Activated CD8-positive, alpha-beta memory T cell treated with anti-CD3 and anti-CD28 coated beads for 48 hours (primary cell): ENCODE results near the gene LTO1.

Experiments used
- DNase-seq, 3 experiments: peaks; one replicate each; pipeline ENCODE4 v3.0.0-alpha.2; 2020; ENCODE audit warnings: low read depth in 2 of 3, low spot score in 2 of 3

Gene LTO1

GRCh38 chr11:69658626-69659450 is 16.3 kb downstream of the LTO1 start:
- no peak for DNase-seq

DNA sequence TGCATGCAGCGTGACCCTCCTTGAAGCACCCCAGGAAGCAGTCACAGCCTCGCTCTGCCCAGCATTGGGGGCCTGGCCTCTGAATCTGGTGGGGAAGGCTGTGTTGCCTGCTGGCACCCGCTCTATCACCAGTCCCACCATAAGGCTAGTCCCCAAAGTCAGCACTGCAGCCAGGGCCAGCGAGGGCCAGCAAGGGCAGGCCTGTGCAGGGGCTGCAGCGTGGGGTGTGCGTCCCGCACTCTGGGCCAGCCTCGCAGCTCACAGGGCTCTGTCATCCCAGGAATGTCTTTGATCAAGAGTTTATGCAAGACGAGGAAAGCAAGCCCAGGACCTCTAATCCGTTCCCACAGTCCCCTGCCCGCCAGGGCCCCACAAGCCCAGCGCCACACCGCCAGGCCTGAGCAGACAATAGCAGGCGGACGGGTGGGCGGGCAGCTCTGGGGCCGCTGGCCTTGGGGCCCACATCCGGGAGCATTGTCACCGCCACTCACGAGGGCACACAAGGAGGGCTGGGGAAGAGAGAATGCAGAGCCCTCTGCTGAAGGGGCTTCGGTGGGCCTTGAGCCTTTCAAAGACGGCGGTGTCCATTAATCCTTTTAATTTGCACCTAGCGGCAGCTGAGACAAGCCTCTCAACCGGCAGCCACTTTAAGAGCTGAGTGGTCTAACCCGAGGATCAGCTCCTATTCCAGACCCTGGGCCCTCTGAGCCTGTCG is 17.1 kb downstream of the LTO1 start:
- no peak for DNase-seq

DNA sequence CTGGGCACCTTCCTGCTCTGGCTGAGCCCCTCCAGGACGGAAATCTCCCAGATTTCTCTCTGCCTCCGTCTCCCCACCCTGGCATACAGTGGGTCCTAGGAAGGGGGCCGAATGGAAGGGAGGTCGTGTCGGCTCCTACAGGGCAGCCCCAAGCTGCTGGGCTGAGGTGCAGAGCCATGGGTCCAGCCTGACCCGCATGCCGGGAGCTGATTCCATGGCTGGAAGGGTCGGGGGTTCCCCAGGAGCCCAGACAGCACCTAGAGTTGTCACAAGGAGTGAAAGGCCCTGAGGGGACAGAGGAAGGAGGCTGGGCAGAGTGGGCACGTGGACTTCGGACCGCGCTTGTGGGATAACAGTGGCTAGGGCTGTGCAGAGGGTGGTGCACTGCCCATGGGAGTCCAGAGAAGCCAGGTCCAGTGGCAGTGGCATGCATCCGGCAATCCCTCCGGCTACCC is 17.7 kb downstream of the LTO1 start:
- DNase-seq = no peak

DNA sequence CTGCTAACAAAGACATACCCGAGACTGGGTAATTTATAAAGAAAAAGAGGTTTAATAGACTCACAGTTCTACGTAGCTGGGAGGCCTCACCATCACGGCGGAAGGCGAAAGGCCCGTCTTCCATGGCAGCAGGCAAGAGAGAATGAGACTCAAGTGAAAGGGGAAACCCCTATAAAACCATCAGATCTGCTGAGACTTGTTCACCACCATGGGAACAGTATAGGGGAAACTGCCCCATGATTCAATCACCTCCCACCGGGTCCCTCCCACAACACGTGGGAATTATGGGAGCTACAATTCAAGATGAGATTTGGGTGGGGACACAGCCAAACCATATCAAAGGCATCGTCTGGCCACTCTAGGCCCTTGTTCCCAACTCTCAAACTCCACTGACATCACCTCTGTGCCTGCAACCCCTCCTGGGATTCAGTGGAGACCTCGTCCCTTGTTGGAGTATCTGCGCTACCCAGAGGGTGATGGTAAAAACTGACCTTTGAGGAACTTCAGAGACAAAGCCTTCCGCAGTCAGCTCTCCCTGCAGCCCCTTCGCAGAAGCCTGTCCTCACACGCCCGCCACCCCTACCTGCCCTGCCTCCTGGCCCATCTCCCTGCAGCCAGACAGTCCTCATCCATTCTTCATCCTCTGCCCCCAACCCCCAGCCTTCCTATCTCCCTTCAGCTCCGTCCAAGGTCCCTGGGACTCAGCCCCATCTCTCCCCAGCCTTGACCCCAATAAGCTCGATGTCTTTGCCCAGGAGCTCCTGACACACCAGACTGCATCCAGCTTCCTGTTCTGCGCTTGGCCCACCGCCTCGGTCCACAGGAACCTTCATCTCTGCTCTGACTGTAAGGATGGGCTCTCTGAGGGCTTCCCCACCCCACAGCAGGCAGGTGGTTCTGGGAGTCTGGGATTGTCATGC is 18.4 kb downstream of the LTO1 start:
- DNase-seq = no peak

DNA sequence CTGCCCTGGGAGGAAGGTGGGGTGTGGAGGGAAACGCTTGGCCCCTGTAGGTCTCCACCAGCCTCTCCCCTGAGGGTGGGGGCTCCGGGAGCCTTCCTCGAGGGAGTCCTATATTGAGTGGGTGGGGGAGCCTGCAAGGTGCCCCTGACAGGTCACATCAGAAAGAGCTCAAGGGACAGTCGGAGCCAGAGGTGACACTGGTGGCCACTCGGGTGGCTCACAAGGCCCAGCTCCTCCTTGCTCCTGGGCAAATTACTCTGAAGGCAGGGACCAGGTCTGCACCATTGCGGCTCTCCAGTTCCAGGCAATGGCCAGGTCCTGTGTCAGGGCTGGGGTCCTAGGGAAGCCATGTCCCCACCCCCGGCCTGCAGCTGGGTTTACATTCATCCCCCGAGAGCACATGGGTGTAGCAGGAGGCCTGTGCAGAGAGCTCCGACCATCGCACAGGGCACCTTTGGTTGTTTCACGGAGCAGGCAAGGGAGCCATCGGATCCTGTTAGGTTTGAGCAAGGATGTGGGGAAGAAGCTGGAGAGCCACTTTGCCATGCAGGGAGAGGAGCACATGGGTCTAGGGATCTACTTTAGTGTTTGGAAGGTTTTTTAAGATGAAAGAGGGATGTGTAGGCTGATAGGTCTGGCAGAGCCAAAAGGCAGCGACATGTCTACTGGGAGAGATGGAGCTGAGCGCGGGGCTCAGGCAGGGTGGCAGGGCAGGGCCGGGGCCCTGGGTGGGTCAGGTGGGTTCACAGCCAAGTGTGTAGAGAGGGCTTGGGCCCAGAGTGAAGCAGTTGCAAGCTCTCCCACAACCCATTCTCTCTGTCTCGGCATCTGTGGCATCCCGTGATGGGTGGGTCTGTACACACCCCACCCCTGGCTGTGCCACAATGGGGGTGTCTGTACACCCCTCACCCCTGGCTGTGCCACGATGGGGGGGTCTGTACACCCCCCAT is 19.4 kb downstream of the LTO1 start:
- no peak for DNase-seq

GRCh38 chr11:69654660-69655478 is 20.3 kb downstream of the LTO1 start:
- DNase-seq = no peak

DNA sequence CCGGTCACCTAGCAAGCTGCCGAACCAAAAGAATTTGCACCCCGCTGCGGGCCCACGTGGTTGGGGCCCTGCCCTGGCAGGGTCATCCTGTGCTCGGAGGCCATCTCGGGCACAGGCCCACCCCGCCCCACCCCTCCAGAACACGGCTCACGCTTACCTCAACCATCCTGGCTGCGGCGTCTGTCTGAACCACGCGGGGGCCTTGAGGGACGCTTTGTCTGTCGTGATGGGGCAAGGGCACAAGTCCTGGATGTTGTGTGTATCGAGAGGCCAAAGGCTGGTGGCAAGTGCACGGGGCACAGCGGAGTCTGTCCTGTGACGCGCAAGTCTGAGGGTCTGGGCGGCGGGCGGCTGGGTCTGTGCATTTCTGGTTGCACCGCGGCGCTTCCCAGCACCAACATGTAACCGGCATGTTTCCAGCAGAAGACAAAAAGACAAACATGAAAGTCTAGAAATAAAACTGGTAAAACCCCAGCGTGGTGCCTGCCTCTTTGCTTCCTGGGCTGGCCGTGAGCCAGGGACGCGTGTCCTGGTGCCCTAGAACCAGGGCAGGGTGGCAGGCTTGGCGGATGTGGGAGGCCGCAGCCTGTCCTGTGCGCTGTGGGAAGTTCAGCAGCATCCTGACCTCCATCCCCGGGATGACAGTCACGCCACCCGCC is 21.0 kb downstream of the LTO1 start:
- DNase-seq = no peak

GRCh38 chr11:69653406-69653960 is 21.7 kb downstream of the LTO1 start:
- DNase-seq = no peak

GRCh38 chr11:69652999-69653398 is 22.2 kb downstream of the LTO1 start:
- no peak for DNase-seq

- DNase-seq = no peak
These were observed 23.1 kb downstream of the LTO1 start for GRCh38 chr11:69651834-69652620.

- DNase-seq = no peak
These were observed 24.3 kb downstream of the LTO1 start for GRCh38 chr11:69650832-69651344.

- no peak for DNase-seq
These were observed 24.9 kb downstream of the LTO1 start for GRCh38 chr11:69650081-69650831.

- DNase-seq = no peak
These were observed 25.6 kb downstream of the LTO1 start for GRCh38 chr11:69649576-69649900.

DNA sequence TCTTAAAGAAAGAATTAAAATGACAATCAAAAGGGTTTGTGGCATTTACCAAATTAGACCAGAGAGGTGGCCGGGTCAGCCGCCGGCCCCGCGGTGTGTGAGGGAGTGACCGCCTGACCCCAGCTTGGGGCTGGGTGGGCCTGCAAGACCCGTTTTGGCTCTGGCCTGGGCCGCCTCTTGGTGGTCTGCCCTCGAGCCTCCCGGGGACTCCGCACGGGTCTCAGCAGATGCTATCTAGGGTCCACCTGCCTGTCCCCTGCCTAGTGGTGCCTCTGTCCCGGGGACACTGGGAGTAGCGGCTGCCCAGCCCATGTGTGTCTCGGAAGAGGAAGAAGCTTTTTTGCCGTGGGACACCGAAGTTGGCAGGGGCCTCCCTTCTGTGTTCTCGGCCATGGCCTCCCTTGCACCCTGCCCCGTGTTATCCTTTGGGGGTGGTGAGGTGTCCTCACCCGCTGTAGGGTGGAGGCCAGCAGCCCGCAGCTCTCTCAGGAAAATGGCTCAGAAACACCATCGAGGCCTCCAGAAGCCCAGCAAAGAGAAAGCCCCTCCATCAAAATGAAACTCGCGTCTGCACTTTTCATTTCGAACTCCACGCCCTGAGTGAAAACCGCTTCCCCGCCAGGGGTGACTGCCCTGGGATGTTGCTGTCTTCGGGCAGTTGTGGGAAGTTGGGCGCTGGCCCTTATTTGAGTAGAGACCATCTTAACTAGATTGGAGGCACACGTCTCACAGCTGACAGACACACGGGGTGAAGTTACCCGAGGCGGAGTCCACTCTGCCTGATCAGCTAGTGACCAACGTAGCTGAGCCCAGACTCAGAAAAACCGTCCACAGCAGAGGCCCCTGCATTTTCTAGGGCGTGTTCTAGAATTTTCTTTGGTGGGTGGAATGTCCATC is 26.2 kb downstream of the LTO1 start:
- DNase-seq = no peak

GRCh38 chr11:69647761-69648497 is 27.2 kb downstream of the LTO1 start:
- no peak for DNase-seq
